Peyer's patch (tissue), 4 donors: ENCODE results near the gene PCGF1. TPM values are rescaled to one million over a fixed set of nuclear protein-coding genes. Genes with fewer than 3 reads are reported as not detected.

ENCODE experiments used
- DNase-seq, 3 donors: peaks; one replicate each; pipeline ENCODE4 v3.0.0-alpha.2; 2017 to 2019
- H3K27ac ChIP-seq, 4 donors: fragments of 200-600 bp; sonication (generic); one replicate each; pipeline ENCODE4 v1.5.1; 2016 to 2019
- H3K27me3 ChIP-seq, 2 donors: fragments of 200-600 bp; sonication (generic); one replicate each; pipeline ENCODE4 v1.5.1; 2019
- H3K36me3 ChIP-seq, 3 donors: fragments of 200-600 bp; sonication (generic); one replicate each; pipeline ENCODE4 v1.5.1; 2016 to 2019
- H3K4me1 ChIP-seq, 4 donors: fragments of 200-600 bp; sonication (generic); one replicate each; pipeline ENCODE4 v1.5.1; 2016 to 2019
- H3K4me3 ChIP-seq, 4 donors: fragments of 200-600 bp; sonication (generic); 1 replicate in 3 of 4; 2 replicates in 1 of 4; pipeline ENCODE4 v1.5.1; 2016 to 2019; ENCODE audit warnings: mild to moderate bottlenecking in 1 of 4
- H3K9me3 ChIP-seq, 4 donors: fragments of 200-600 bp; sonication (generic); one replicate each; pipeline ENCODE4 v1.5.1; 2016 to 2019; ENCODE audit warnings: mild to moderate bottlenecking in 1 of 4
- CTCF ChIP-seq, 6 experiments: fragments of 450-650 bp in 4 of 6; fragments of 200-600 bp in 2 of 6; sonication (generic) in 1 of 6; IDR thresholded peaks; one replicate each; pipeline ENCODE4 v1.5.1; 2017 to 2019; ENCODE audit warnings: antibody characterized with exemption in 6 of 6, mild to moderate bottlenecking in 3 of 6, moderate library complexity in 1 of 6
- POLR2A ChIP-seq, 2 donors: fragments of 450-650 bp; IDR thresholded peaks; one replicate each; pipeline ENCODE4 v1.5.1; 2017; ENCODE audit warnings: antibody characterized with exemption in 2 of 2, mild to moderate bottlenecking in 2 of 2, moderate library complexity in 2 of 2
- total RNA-seq, 4 donors: library from RNA; depleted of rRNA; stranded (reverse); fragments of >200 nt; gene quantifications; one replicate each; pipeline ENCODE4 v1.1.0, GENCODE V29; 2016

PCGF1 gene
- total RNA-seq, 4 donors from 2014 or later = 14.0 to 18.9 (median 16.2) TPM

- no peak for DNase-seq
- TF ChIP-seq CTCF (IDR thresholded peaks at IDR 0.05) (no peak), POLR2A (IDR thresholded peaks at IDR 0.05) (no peak)
- H3K4me3 ChIP-seq = peak overlapping the region; percentile 77 to 87 (median 80)
- H3K27ac ChIP-seq = peak overlapping the region; percentile 86 to 93 (median 92)
- peaks cover 0 to 36% (median 13%) of the 10 kb centered on the region in 4 donors for H3K4me1 ChIP-seq
- H3K27me3 ChIP-seq = no peaks in the 10 kb centered on the region
- H3K9me3 ChIP-seq = no peaks in the 10 kb centered on the region
- H3K36me3 ChIP-seq = peaks cover 0 to 43% (median 0%) of the 10 kb centered on the region in 3 donors
Observed at GRCh38 chr2:74481961-74482800, 25.3 kb downstream of the PCGF1 start.

GRCh38 chr2:74481431-74481830 lies 26.1 kb downstream of the PCGF1 start:
- H3K4me1 ChIP-seq = peaks cover 0 to 40% (median 13%) of the 10 kb centered on the region in 4 donors
- no peaks in the 10 kb centered on the region for H3K9me3 ChIP-seq
- H3K27me3 ChIP-seq = no peaks in the 10 kb centered on the region
- H3K27ac ChIP-seq = peak overlapping the region in 2 of 4 donors; percentile 93
- DNase-seq = no peak
- TF ChIP-seq POLR2A (IDR thresholded peaks at IDR 0.05) (no peak), CTCF (IDR thresholded peaks at IDR 0.05) (no peak)
- peaks cover 0 to 47% (median 0%) of the 10 kb centered on the region in 3 donors for H3K36me3 ChIP-seq
- peak overlapping the region; percentile 77 to 87 (median 80) for H3K4me3 ChIP-seq

- H3K9me3 ChIP-seq = no peaks in the 10 kb centered on the region
- H3K4me1 ChIP-seq = peaks cover 2 to 33% (median 7%) of the 10 kb centered on the region in 4 donors
- peaks cover 0 to 39% (median 0%) of the 10 kb centered on the region in 3 donors for H3K36me3 ChIP-seq
- no peak overlapping the region for H3K4me3 ChIP-seq
- no peaks in the 10 kb centered on the region for H3K27me3 ChIP-seq
- TF ChIP-seq CTCF (IDR thresholded peaks at IDR 0.05) (peak in 1 of 6 experiments; percentile 23), POLR2A (IDR thresholded peaks at IDR 0.05) (no peak)
- DNase-seq = peak in 1 of 3 donors; percentile 47
- no peak overlapping the region for H3K27ac ChIP-seq
Observed at GRCh38 chr2:74474899-74475298, 32.6 kb downstream of the PCGF1 start.

GRCh38 chr2:74474481-74474880 lies 33.0 kb downstream of the PCGF1 start:
- H3K27ac ChIP-seq = no peak overlapping the region
- no peak overlapping the region for H3K4me3 ChIP-seq
- no peak for TF ChIP-seq CTCF (IDR thresholded peaks at IDR 0.05)
- no peak for TF ChIP-seq POLR2A (IDR thresholded peaks at IDR 0.05)
- H3K27me3 ChIP-seq = no peaks in the 10 kb centered on the region
- no peaks in the 10 kb centered on the region for H3K9me3 ChIP-seq
- H3K36me3 ChIP-seq = peaks cover 0 to 35% (median 0%) of the 10 kb centered on the region in 3 donors
- peaks cover 2 to 29% (median 7%) of the 10 kb centered on the region in 4 donors for H3K4me1 ChIP-seq
- peak in 1 of 3 donors; percentile 47 for DNase-seq

GRCh38 chr2:74472945-74473258 lies 34.6 kb downstream of the PCGF1 start:
- H3K36me3 ChIP-seq = peaks cover 0 to 28% (median 0%) of the 10 kb centered on the region in 3 donors
- peaks cover 2 to 29% (median 7%) of the 10 kb centered on the region in 4 donors for H3K4me1 ChIP-seq
- H3K9me3 ChIP-seq = no peaks in the 10 kb centered on the region
- peak overlapping the region; percentile 49 to 62 (median 60) for H3K4me3 ChIP-seq
- TF ChIP-seq CTCF (IDR thresholded peaks at IDR 0.05) (no peak), POLR2A (IDR thresholded peaks at IDR 0.05) (no peak)
- peak overlapping the region; percentile 79 to 92 (median 86) for H3K27ac ChIP-seq
- no peak for DNase-seq
- H3K27me3 ChIP-seq = no peaks in the 10 kb centered on the region
